ENCODE measurements around the gene TMC6.

Gene TMC6

DNA sequence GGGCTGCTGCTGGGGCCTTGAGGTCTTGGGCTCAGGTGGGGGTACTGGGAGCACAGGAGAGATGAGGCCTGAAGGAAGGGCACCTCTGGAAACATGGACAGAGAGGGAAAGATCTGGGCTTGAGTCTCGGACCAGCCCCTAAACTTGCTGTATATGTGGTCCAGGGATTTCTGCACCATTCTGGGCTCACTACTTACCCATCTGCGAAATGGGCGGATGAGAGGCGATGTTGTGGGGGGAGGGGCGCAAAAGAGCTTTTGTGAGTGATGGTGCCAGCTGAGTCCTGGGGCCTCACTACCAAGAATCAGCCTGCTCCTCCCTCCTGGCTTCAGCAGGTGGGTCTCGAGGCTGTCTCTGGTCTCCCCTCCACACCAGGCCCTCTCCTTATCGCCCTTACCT is 17.9 kb upstream of the TMC6 start:
- no peak for TF ChIP-seq CTCF (IDR thresholded peaks at IDR 0.05)
- no peak overlapping the region for H3K27ac Mint-ChIP-seq

GRCh38 chr17:78144736-78145641 is 16.4 kb upstream of the TMC6 start:
- no peak for DNase-seq
- no peak overlapping the region for H3K27ac Mint-ChIP-seq

More for the DNA sequence above, 17.9 kb upstream of the TMC6 start:
- no peaks in the 10 kb centered on the region for H3K9me3 Mint-ChIP-seq
- no peak overlapping the region for H3K4me3 Mint-ChIP-seq
- H3K4me1 Mint-ChIP-seq: peaks cover 48% of the 10 kb centered on the region
- no peaks in the 10 kb centered on the region for H3K36me3 Mint-ChIP-seq (ENCODE audit: low read depth)
- H3K27me3 Mint-ChIP-seq (ENCODE audit: low read depth, poor library complexity): peaks cover 7% of the 10 kb centered on the region
- no peak for DNase-seq

GRCh38 chr17:78144147-78144719 is 15.7 kb upstream of the TMC6 start:
- DNase-seq: no peak
- peaks cover 44% of the 10 kb centered on the region for H3K4me1 Mint-ChIP-seq
- H3K36me3 Mint-ChIP-seq (ENCODE audit: low read depth): no peaks in the 10 kb centered on the region
- H3K9me3 Mint-ChIP-seq: no peaks in the 10 kb centered on the region
- TF ChIP-seq CTCF (IDR thresholded peaks at IDR 0.05): no peak
- no peak overlapping the region for H3K27ac Mint-ChIP-seq
- no peak overlapping the region for H3K4me3 Mint-ChIP-seq
- peaks cover 9% of the 10 kb centered on the region for H3K27me3 Mint-ChIP-seq (ENCODE audit: low read depth, poor library complexity)

More at GRCh38 chr17:78144736-78145641, 16.4 kb upstream of the TMC6 start:
- peaks cover 43% of the 10 kb centered on the region for H3K4me1 Mint-ChIP-seq
- H3K9me3 Mint-ChIP-seq: no peaks in the 10 kb centered on the region
- no peak for TF ChIP-seq CTCF (IDR thresholded peaks at IDR 0.05)
- H3K36me3 Mint-ChIP-seq (ENCODE audit: low read depth): no peaks in the 10 kb centered on the region
- H3K27me3 Mint-ChIP-seq (ENCODE audit: low read depth, poor library complexity): peaks cover 7% of the 10 kb centered on the region
- H3K4me3 Mint-ChIP-seq: no peak overlapping the region

GRCh38 chr17:78143214-78144146 is 14.9 kb upstream of the TMC6 start:
- Mint-ChIP-seq H3K27me3 (ENCODE audit: low read depth, poor library complexity) (peaks cover 9% of the 10 kb centered on the region), H3K4me3 (no peak overlapping the region), H3K27ac (peak overlapping the region; percentile 83), H3K4me1 (peaks cover 45% of the 10 kb centered on the region), H3K9me3 (no peaks in the 10 kb centered on the region), H3K36me3 (ENCODE audit: low read depth) (no peaks in the 10 kb centered on the region)
- no peak for DNase-seq
- no peak for TF ChIP-seq CTCF (IDR thresholded peaks at IDR 0.05)

DNA sequence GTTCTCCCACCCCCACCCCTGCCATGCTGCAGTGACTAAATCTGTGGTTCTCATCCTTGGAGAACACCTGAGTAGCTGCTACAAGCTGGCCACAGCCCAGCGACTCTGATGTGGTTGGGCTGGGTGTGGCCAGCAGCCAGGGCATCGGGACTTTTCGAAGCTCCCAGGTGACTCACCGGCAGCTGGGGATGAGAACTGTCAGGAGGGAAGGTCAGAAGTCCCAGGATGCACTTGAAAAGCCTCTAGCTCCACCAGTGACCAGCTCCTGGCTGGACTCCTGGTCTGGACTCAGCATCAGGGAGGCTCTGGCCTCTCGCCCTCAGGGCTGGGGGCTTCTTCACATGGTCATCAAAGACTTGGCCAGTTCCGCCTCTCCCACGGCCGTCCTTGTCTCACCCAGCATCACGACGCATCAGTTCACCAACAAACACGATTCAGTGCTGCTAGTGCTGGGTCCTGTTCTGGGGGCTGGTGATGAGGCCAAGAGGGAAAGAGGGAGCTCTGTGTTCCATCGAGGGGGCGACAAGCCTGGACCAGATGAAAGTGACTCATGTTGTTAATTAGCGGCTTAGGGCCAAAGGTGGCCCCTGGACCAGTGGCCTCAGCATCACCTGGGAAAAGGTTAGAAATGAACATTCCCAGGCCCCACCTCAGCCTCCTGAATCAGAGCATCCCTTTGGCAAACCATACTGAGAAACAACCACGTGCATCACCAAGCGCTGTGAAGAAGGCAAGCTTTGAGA is 13.7 kb upstream of the TMC6 start:
- H3K4me3 Mint-ChIP-seq: no peak overlapping the region
- H3K27me3 Mint-ChIP-seq (ENCODE audit: low read depth, poor library complexity): peaks cover 9% of the 10 kb centered on the region
- no peak overlapping the region for H3K27ac Mint-ChIP-seq
- H3K9me3 Mint-ChIP-seq: no peaks in the 10 kb centered on the region
- no peak for DNase-seq
- peaks cover 42% of the 10 kb centered on the region for H3K4me1 Mint-ChIP-seq
- no peak for TF ChIP-seq CTCF (IDR thresholded peaks at IDR 0.05)
- no peaks in the 10 kb centered on the region for H3K36me3 Mint-ChIP-seq (ENCODE audit: low read depth)

Measured in nephron progenitor cell (in vitro differentiated cells).